ENCODE results near the gene NAA40. TPM values are rescaled to one million over a fixed set of nuclear protein-coding genes. Genes with fewer than 3 reads are reported as not detected.

NAA40 gene
- total RNA-seq, 1 experiment from 2014 or later: 44.4 TPM

GRCh38 chr11:63923319-63923718 lies 15.5 kb upstream of the NAA40 start:
- no peak overlapping the region for H3K14ac ChIP-seq (ENCODE audit: insufficient read depth, low read length)
- H2BK20ac ChIP-seq (ENCODE audit: low read depth, low read length, poor library complexity, severe bottlenecking): no peak overlapping the region
- TF ChIP-seq CTCF (conservative IDR thresholded peaks at IDR 0.05): no peak
- Mint-ChIP-seq H3K27ac (no peak overlapping the region), H3K27me3 (ENCODE audit: low read depth) (peaks cover 52% of the 10 kb centered on the region), H3K36me3 (ENCODE audit: insufficient read depth in 1 of 3, low read depth in 3 of 3) (peaks cover 0 to 8% (median 4%) of the 10 kb centered on the region in 3 experiments; a peak in 5 of 7 replicates), H3K4me3 (no peak overlapping the region), H3K4me1 (peaks cover 17 to 21% of the 10 kb centered on the region in 2 experiments), H3K9me3 (peaks cover 5% of the 10 kb centered on the region in 2 experiments; a peak in 4 of 5 replicates)
- H3K23ac ChIP-seq (ENCODE audit: insufficient read length, low read depth, low read length): no peak overlapping the region
- no peak overlapping the region for H3K56ac ChIP-seq (ENCODE audit: insufficient read length, low read depth, low read length)
- DNase-seq: no peak
- no peak overlapping the region for H4K5ac ChIP-seq (ENCODE audit: insufficient read length, low read depth, low read length)
- H3K4me2 ChIP-seq (ENCODE audit: insufficient read depth, insufficient read length, low read length): no peak overlapping the region
- H2BK120ac ChIP-seq (ENCODE audit: low read depth, low read length, poor library complexity, severe bottlenecking): no peak overlapping the region
- H2BK5ac ChIP-seq (ENCODE audit: insufficient read length, low read length): no peak overlapping the region
- H3K4me1 ChIP-seq (ENCODE audit: insufficient read depth, low read length): peaks cover 3% of the 10 kb centered on the region
- no peak overlapping the region for H3K27ac ChIP-seq (ENCODE audit: insufficient read length, low read depth, low read length)
- H3K27me3 ChIP-seq (ENCODE audit: insufficient read depth, low read length): no peaks in the 10 kb centered on the region
- no peaks in the 10 kb centered on the region for H3K9me3 ChIP-seq (ENCODE audit: control insufficient read depth, low read depth, low read length)
- WGBS (ENCODE audit: extremely low coverage, insufficient read length, low lambda C conversion rate): no CpG with 5 or more reads among the region's 4 CpGs
- no peak overlapping the region for H2AK5ac ChIP-seq (ENCODE audit: insufficient read length, low read length)
- no peak overlapping the region for H2AFZ ChIP-seq (ENCODE audit: low read length)
- H3K79me2 ChIP-seq (ENCODE audit: insufficient read depth, low read length): no peaks in the 10 kb centered on the region
- no peak overlapping the region for H2BK12ac ChIP-seq (ENCODE audit: insufficient read length, low read depth, low read length)
- H3K79me1 ChIP-seq (ENCODE audit: insufficient read depth, low read depth, low read length, poor library complexity, severe bottlenecking): no peaks in the 10 kb centered on the region
- no peak overlapping the region for H4K8ac ChIP-seq (replicated peaks; ENCODE audit: insufficient read length, low read depth, low read length)
- no peak overlapping the region for H3T11ph ChIP-seq (ENCODE audit: low read length)
- H3K18ac ChIP-seq (ENCODE audit: insufficient read length, low read depth, low read length): no peak overlapping the region
- H3K23me2 ChIP-seq (ENCODE audit: insufficient read length, low read depth, low read length, poor library complexity, severe bottlenecking): peaks cover 13% of the 10 kb centered on the region
- H4K91ac ChIP-seq (ENCODE audit: insufficient read length, low read depth, low read length): no peak overlapping the region
- no peak overlapping the region for H3K9ac ChIP-seq (ENCODE audit: extremely low read depth, insufficient read length, low read length)
- H2BK15ac ChIP-seq (ENCODE audit: low read depth, low read length): no peak overlapping the region
- H4K20me1 ChIP-seq (ENCODE audit: control insufficient read depth, insufficient read depth, insufficient read length): no peaks in the 10 kb centered on the region
- no peak overlapping the region for H3K4ac ChIP-seq (ENCODE audit: low read depth, low read length)

Measured in H9 (cell line).